ENCODE results near the gene SF3B5.
"Not testable (repeated sequence)": the region's sequence is repeated elsewhere in the genome, so short reads cannot be mapped to it uniquely, and the experiment has no call there.

Gene SF3B5

DNA sequence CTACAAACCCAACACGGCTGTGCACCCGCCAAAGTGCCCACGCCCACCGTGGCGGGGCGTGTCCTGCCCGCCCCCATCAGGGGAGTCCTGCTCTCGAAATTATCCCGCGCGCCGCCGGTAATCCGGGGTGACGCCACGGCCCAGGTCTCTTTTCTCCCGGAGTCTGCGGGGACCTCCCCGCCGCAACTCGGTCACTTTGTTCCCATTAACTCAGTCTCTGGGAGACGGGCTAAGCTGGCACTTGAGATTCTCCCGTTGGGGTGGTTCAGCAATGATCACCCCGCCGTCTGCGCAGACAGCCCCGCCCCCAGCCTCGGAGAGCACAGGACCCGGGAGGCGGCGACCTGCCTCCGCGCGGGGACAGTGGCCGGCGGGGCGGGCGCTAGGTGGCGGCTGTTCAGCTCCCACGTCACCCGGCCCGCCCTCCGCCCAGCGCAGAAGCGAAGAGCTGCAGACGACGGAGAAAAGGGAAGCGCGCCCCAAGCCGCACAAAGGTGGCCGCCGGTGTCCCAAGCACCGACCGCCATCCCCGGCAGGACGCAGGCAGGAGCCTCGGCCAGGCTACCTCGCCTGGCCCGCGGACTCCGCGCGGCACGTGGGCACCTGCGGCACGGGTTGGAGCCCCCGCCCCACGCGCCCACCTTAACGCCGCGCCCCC is 31.5 kb downstream of the SF3B5 start:
- peak; percentile 85 for DNase-seq (ENCODE audit: low read depth)

DNA sequence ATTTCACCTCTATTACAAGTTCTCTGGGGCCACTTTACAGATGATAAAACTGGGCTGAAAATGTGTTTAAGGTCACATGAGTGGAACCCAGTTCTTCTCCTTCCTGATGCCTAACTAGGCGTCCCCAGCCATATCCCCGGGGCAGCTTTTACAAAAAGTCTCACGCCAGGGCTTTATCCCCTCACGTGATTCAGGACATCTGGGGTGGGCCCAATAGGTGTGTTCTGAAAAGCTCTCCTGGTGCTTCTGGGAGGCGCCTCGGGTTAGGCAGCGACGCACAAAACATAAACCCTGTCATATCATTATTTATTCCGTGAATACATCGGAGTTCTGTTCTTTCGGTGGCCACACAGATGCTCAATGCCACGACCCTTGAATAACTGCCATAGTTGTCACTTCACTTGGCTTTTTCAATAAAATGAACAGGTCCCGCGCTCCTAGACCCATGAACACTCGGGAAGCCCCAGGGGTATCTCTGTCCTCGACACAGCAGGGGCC is 32.1 kb downstream of the SF3B5 start:
- DNase-seq (ENCODE audit: low read depth): no peak

DNA sequence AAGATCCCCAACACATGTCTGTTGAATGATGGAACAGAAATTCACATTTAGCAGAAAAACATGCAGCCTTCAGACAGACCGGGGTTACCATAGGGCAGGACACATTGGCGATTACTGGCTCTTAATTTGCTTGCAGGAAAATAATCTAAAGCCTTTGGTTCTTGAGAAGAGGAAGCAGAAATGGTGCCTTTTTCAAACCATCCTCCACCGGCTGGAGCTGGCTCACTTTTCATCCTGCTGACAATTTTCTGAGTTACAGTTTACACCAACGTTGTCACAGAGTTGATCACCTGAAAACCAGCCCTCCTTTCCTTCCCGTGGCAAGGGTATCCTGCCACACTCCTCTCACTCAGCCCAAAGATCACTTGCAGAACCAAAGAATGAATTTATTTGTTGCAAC is 32.6 kb downstream of the SF3B5 start:
- no peak for DNase-seq (ENCODE audit: low read depth)

DNA sequence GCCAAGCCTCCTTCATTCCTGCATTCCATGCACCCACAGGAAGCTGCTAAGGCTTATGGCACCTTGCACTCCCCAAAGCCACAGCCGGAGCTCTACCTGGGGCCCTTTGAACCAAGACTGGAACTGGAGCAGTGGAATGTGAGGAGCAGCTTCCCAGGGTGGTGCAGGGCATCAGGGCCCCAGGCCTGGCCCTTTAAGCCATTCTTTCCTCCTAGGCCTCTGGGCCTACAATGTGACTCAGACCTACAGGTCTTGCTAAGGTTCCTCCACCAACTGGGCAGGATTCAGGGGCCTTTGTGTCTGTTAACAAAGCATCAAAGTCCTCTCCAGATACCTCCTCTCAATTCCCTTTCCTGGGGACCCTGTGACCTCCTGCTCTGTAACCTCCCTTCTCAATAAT is 36.2 kb downstream of the SF3B5 start:
- DNase-seq (ENCODE audit: low read depth): no peak

DNA sequence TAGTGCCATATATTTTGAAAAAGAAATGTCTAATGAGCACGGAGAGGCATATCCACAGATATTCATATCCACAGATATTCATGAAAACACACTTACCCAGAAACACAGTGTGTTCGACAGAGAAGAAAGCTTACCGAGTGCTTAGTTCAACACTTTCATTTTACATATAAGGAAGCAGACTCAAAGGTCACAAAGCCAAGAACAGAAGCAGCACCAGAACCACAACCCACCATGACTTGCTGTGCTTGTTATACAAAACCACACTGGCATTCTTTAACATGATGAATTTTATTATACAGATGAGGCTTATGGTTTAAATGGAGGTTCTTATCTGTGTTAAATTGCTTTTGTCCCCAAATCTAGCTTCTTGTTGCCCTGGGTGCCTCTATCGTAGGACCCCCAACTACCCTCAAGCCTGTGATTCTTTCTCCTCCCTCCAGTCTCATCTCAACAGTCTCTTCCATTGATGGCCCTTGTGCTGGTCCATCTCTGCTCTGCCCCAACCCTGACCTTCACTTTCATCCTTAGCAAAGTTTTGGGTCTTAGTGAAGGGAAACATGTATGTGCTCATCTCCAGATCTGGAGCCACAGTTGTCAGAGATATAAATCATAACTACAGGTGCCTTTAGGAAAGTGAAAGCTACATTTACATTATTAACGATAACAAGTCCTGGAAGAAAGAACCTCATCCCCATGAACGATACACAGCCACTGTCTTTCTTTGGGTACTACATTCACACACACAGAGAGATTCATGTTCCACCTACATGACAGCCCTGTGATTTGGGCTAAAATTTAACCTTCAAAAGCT is 40.0 kb downstream of the SF3B5 start:
- no peak for DNase-seq (ENCODE audit: low read depth)

DNA sequence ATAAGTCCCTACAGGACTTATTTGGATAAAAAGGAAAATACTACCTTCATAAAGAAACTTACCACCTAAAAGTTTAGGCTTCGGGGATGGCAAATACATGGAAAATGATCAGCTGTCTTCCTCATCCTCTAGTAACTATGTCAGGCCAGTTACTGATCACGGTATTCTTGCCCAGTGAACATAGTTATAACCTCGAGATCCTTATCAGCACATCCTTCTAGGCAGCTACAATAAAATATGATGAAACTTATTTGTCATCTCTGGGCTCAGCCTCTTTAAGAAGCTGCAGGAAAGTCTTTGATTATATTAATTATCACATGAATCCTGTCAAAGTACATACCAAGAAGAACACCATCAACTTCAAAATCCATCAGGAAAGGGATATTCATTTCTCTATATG is 41.8 kb downstream of the SF3B5 start:
- no peak for DNase-seq (ENCODE audit: low read depth)

DNA sequence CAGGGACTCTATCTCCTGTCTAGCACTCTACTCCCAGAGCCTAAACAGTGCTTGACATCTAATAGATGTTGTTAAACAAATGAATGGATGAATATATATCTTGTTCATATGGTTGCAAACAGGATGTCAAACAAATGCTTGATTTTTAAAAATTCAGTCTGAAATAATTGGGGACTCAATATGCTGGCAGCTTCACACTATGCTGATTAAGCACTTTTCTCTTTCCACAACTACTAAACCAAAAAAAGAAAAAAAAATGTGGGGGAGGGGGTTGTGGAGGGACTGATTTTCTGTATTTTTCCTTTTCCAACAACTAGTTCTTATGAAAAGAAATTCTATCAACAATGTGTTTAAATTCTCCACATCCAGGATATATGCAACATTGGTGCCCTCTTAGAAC is 42.9 kb downstream of the SF3B5 start:
- no peak for DNase-seq (ENCODE audit: low read depth)

DNA sequence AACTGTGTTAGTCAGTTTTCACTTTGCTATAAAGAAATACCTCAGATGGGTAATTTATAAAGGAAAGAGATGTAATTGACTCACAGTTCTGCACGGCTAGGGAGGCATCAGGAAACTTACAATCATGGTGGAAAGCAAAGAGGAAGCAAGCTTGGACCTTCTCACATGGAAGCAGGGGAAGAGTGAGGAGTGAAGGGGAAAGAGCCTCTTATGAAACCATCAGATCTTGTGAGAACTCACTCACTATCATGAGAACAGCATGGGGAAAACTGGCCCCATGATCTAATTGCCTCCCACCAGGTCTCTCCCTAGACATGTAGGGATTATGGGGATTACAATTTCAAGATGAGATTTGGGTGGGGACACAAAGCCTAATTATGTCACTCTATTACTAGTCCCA is 46.0 kb downstream of the SF3B5 start:
- no peak for DNase-seq (ENCODE audit: low read depth)

DNA sequence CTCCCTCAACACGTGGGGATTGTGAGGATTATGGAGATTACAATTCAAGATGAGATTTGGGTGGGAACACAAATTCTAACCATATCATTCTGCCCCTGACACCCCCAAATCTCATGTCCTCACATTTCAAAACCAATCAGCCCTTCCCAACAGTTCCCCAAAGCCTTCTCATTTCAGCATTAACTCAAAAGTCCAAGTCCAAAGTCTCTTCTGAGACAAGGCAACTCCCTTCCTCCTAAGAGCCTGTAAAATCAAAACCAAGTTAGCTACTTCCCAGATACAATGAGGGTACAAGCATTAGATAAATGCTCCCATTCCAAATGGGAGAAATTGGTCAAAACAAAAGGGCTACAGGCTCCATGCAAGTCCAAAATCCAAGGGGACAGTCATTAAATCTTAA is 47.7 kb downstream of the SF3B5 start:
- DNase-seq (ENCODE audit: low read depth): no peak

DNA sequence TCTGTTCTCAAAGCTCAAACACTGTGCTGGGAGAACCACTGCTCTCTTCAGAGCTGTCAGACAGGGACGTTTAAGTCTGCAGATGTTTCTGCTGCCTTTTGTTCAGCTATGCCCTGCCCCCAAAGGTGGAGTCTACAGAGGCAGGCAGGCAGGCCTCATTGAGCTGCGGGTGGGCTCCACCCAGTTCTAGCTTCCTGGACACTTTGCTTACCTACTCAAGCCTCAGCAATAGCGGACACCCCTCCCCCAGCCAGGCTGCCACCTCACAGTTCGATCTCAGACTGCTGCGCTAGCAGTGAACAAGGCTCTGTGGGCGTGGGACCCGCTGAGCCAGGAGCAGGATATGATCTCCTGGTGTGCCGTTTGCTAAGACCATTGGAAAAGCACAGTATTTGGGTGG is 48.7 kb downstream of the SF3B5 start:
- DNase-seq (ENCODE audit: low read depth): not testable (repeated sequence)

DNA sequence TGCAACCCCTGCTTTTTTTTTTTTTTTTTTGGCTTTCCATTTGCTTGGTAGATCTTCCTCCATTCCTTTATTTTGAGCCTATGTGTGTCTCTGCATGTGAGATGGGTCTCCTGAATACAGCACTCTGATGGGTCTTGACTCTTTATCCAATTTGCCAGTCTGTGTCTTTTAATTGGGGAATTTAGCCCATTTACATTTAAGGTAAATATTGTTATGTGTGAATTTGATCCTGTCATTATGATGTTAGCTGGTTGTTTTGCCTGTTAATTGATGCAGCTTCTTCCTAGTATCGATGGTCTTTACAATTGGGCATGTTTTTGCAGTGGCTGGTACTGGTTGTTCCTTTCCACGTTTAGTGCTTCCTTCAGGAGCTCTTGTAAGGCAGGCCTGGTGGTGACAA is 50.4 kb downstream of the SF3B5 start:
- DNase-seq (ENCODE audit: low read depth): not testable (repeated sequence)
